NCI-H2227 (cell line): ENCODE results near the gene SUSD2.
A peak's percentile ranks its signal among the peaks of the same experiment; 100 is the strongest.
"Not testable (repeated sequence)": the region's sequence is repeated elsewhere in the genome, so short reads cannot be mapped to it uniquely, and the experiment has no call there.

Source experiments
- DNase-seq: peaks from one replicate; lab custom pipeline; 2025; ENCODE audit not compliant: unreplicated experiment; lab: John Stamatoyannopoulos, UW

The SUSD2 gene, protein sequence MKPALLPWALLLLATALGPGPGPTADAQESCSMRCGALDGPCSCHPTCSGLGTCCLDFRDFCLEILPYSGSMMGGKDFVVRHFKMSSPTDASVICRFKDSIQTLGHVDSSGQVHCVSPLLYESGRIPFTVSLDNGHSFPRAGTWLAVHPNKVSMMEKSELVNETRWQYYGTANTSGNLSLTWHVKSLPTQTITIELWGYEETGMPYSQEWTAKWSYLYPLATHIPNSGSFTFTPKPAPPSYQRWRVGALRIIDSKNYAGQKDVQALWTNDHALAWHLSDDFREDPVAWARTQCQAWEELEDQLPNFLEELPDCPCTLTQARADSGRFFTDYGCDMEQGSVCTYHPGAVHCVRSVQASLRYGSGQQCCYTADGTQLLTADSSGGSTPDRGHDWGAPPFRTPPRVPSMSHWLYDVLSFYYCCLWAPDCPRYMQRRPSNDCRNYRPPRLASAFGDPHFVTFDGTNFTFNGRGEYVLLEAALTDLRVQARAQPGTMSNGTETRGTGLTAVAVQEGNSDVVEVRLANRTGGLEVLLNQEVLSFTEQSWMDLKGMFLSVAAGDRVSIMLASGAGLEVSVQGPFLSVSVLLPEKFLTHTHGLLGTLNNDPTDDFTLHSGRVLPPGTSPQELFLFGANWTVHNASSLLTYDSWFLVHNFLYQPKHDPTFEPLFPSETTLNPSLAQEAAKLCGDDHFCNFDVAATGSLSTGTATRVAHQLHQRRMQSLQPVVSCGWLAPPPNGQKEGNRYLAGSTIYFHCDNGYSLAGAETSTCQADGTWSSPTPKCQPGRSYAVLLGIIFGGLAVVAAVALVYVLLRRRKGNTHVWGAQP

DNA sequence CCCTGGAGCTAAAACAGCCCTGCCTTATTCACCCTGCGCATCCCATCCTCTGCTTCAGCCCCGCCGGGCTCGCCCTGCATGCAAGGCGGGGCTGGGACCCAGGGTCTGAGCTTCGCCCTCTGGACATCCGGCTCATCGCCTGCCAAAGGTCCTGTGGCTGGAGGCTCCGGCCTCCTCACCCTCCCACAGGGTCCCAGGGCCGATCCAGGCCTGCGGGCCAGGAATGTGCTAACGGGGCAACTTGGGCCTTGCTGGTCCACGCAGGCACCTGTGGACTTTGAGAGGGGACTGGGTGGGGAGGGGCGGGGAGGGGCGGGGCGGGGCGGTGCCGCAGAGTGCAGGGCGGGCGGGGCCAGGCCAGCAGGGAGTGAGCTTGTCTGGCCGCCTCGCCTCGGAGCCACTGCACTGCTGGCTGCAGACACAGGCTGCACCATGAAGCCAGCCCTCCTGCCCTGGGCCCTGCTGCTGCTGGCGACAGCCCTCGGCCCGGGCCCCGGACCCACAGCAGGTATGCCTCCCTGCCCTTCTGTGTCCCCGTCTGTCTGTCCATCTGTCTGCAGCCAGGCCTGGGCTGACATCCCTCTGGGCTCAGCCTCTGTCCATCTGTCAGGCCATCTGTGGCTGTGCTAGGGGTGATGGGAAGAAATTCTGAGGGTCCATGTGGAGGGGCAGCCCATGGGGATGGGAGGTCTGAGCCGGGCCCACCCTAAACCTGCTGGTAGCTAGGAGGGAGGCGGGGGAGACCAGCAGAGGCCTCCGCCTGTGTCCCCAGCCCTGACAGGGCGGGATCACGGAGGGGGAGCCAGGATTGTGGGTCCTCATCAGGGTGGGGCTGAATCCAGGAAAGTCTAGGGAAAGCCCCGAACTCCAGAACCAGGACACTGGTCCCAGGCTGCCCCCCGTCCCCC, at the start of gene SUSD2:
SUSD2 (plus strand) TSS at position 400 of the 908 bp plus-strand sequence; CDS start at position 433, 33 bp downstream.
- DNase-seq: peak; percentile 29

DNA sequence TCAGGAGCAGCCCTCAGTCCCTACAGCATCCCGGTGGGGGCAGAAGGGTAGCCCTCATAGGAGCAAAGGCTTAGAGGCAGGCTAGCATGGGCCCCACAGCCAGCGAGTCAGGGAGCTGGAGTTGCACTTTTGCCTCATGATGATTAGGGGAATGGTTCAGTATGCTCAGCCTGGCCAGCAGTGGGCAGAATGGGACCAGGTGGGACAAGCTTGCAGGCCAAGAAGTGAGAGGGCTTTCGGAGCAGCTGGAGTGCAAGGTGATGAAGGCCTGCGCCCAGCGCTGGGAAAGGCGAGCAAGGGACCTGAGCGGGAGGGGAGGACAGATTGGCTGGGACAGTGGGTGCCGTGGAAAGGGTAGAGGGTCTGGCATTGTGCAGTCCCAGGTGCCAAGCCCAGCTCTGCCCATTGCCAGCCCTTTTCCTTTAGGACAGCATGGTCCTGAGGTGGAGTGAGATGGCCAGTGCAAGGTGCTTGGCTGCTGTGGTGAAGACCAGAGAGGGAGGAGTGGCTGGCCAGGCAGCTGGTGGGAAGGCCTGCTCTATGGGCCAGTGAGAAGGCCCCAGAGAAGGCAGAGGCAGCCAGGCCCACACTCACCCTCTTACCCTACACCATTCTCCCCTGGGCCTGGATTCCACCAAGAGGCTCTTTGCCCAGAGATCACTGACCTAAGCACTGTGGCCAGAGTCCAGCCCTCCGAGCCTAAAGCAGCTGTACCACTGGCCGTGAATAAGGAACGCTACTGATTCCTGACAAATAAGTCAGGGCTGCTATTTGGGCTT, 47.9 kb upstream of the SUSD2 start:
- DNase-seq: no peak

- DNase-seq: peak; percentile 72
These were observed 47.0 kb upstream of the SUSD2 start for GRCh38 chr22:24134090-24134846.

GRCh38 chr22:24136533-24136932, 44.8 kb upstream of the SUSD2 start:
- DNase-seq: not testable (repeated sequence)

- DNase-seq: no peak
These were observed 43.7 kb upstream of the SUSD2 start for GRCh38 chr22:24137595-24137994.

DNA sequence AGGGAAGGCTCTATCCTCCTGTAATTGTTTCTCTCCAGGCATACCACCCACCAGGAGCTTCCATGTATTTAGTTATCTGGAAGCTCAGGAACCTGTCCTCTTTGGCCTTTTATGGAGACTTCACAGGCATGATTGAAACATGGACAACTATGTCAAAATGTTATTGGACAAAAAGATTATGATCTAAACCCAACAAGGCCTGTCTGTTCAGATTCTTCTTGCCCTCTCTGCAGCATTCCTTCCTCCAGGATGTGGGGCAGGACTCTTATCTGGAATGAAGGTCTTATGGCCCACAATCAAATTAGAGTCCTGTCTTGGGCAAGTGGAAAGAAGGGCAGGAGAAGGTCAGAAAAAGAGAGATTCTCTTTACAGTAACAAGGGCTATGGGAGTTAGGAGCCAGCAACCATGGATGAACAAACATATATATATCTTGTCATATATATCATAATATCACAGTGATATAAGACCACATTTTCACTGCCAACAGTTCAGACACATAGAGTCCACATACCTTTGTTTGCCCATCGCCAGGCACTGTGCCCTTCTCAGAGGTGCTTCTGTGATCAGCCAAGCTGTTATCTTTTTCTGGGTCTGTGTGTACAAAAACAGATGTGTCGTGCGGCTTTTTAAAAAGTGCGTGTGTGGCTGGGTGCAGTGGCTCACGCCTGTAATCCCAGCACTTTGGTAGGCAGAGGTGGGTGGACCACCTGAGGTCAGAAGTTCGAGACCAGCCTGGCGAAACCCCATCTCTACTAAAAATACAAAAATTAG, 42.5 kb upstream of the SUSD2 start:
- DNase-seq: no peak

DNA sequence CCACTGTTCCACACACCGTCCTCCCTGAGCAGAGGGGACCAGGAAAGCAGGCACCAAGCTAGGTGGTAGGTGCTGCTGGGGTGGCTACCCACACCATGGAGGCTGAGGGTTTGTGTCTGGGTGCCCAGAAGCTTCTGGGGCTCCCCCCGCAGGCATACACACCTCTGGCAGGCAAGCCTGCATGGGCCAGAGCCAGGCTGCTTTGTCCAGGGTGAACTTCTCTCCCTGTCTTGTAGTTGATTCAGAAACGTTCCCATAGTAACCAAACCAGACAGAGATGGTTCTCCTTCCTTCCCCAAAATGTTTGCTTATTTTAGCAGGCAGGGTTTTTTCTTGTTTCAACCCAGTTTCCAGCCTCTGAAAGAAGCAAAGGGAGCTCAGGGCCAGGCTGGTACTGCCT, 40.9 kb upstream of the SUSD2 start:
- no peak for DNase-seq

DNA sequence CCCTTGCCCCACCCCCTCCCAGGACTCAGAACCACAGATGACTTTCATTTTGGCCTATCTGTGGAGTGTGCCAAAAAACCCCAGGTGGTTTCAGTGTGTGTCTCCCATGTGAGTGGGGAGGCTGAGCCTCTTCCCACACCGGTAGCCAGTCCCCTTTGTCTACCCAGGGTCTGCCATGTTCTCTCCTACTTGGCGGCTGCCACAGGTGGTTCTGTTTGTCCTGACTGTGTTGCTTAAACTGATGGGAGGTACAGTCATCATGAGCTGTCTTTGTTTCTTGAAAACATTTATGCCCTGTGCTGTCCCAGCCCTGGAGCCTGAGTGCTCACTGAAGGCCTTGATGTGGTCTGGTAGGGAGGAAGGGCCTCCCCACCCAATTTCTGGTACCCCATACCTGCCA, 39.7 kb upstream of the SUSD2 start:
- DNase-seq: no peak

- no peak for DNase-seq
These were observed 39.0 kb upstream of the SUSD2 start for GRCh38 chr22:24142241-24142640.

DNA sequence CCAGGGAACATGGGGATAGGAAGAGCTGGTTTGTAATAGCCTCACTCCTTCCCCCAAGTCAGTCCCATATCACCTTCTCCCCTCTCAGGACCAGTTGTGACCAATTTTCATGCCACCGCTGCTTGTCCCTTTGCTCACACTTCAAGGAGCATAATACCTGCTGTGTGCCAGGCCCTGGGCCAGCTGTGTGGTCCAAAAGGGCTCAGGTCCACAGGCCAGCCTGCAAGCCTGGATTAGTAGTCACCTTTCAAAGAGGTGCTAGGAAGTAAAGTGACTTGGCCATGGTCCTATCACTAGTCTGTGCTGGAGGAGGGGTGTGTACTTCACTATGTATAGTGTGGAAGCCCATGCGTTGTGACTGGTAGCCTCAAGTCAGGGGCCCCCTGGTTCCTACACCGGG, 38.5 kb upstream of the SUSD2 start:
- DNase-seq: no peak

DNA sequence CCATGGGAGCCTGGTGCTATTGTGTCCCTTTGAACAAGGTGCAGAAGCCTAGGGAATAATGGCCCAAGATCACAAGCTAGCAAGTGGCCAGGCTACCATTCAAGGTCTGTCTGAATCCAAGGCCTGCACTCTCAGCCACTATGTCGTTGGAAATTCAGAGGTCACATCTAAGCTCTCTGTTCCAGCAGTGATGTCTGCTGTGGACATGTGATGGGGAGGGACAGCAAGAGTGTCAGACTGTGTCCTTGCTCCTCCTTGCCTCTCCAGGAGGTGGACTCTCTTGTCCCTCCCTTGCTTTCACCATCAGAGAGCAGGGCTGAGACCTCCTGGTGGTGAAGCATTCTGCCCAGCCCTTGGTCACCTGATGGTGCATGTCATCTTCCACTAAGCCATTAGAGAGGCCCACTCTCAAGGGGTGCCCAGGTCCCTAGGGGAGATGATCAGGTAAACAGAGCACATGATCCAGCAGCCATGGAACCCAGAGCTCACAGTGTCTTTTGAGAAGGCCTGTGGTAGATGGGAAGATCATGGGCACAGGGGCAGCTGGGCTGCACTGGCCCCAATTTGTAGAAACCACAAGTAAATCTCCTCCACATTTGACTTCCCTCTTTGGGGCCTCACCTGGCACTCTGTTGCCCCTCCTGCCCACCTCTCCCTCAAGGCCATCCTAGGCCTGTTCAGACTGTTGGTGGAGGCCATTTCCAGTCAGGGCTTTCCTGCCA, 37.1 kb upstream of the SUSD2 start:
- no peak for DNase-seq

GRCh38 chr22:24144778-24145085, 36.6 kb upstream of the SUSD2 start:
- no peak for DNase-seq

- no peak for DNase-seq
These were observed 35.7 kb upstream of the SUSD2 start for GRCh38 chr22:24145446-24146193.

GRCh38 chr22:24146194-24146616, 35.1 kb upstream of the SUSD2 start:
- peak; percentile 36 for DNase-seq

- peak; percentile 9 for DNase-seq
These were observed 34.4 kb upstream of the SUSD2 start for GRCh38 chr22:24146791-24147353.

DNA sequence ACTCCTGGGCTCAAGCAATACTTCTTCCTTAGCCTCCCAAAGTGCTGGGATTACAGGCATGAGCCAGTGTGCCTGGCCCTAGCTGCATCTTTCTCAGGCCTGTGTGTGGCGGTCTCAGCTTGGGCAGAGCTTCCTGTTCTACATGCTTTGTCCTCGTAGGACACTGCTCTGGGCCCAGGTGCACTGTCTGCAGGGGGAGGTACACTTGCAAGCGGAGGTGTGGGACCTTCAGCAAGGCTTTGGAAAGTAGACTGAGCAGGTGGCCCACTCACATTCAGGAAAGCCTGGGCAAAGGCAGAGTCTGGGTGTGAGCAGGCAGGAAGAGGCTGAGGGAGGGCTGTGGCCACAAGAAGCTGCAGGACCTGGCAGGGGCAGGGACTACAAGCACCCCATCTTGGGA, 33.6 kb upstream of the SUSD2 start:
- DNase-seq: no peak
